Smooth muscle cell of trachea (primary cell): Measurements from ENCODE around the gene RSPH10B2. TPM values are rescaled to one million over a fixed set of nuclear protein-coding genes. Genes with fewer than 3 reads are reported as not detected.

ENCODE experiments used
- total RNA-seq: library from RNA; depleted of rRNA; stranded (reverse); fragments of >200 nt; gene quantifications from 2 replicates; pipeline ENCODE4 v1.2.1, GENCODE V29; 2014

Gene RSPH10B2
- under 0.01 and 0.66 TPM in 2 replicates for total RNA-seq

DNA sequence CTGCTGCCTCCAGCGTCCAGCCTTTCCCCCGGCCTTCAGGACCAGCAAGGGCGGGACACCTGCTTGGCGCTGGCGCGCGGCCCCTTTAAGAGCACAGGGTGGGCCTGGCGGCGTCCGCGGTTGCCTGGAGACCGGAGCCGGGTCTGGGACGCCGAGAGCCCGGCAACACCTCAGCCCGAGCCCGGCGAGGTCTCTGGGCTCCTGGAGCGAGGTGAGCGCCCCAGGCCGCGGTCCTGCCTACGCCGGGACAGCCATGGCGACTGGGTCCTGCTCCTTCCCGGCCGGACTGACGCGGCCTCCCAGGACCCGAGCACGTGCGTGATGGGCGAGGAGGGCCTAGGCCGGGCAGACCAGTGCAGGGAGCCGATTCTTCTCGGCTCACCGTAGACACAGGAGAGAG is at the start of gene RSPH10B2:
TSS of gene RSPH10B2 (plus strand) at position 140 of the 400 bp plus-strand sequence. CDS start 3,575 bp downstream, outside the sequence.

DNA sequence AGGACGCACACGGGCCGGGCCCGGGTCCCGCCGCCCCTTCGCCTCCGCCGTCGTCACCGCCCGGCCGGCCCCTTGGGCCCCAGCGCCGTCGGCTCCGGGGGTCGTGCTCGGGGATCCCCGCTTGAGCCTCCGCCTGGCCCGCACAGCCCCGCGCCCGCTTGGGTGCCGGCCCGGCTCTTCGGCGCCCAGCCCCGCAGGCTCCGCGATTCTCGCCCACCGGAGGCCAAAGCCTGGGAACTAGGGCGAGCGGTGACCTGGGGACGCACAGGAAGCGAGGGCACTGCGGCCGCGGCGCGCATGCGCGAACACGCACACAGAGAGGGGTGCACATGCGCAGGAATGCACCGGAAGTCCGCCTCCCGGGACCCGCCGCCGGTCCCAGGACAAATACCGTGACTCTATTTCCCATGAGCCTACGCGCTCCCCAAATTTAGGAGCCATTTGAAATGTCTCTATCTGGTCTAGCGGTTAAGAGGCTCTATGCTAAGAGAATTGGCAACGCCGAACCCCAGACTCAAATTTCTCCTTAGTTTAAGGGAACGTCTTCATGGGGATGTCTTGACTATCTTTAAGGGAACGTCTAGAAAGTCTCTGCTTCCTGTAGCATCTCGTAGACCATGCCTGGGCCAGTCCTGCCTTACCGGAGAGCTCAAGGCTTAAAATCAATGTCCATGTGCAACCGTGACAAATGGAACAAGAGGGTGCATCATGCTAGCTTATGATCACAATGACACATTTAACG is 47.1 kb upstream of the RSPH10B2 start, which contains the start of gene ZNF12:
TSS of gene ZNF12 (minus strand) at position 282 of the 742 bp plus-strand sequence. CDS start 1,774 bp downstream, outside the sequence.

DNA sequence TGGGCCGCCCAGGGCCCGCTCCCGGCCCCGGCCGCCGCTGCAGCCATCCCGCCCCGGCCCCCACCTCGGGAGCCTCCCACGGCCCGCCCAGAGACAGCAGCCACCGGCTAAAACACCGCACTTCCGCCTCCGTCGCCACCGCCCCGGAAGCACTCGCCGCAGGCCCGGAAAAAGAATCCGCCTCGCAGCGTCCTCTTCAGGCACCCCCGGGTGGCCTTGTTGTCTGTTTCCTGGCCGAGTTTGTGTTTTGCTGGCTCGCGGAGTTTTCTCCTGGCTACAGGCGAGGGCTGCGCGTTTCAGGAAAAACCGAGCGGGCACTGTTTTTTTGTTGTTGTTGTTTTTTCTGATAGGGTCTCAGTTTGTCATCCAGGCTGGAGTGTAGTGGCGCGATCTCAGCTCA is 72.2 kb downstream of the RSPH10B2 start, which contains the start of gene CCZ1B:
TSS of gene CCZ1B (minus strand) at position 125 of the 400 bp plus-strand sequence. CDS start at position 47, 78 bp downstream.

Other genes starting within 250 kb of the RSPH10B2 start
- gene GRID2IP, start 202.6 kb upstream of the RSPH10B2 start, total RNA-seq = 0.15 TPM in 1 of 2 replicates, not detected in the other
- 59.9 and 77.7 TPM in 2 replicates for gene ZDHHC4, start 176.6 kb upstream of the RSPH10B2 start, total RNA-seq
- gene INTS15, start 164.1 kb upstream of the RSPH10B2 start, total RNA-seq = 6.3 and 11.4 TPM in 2 replicates
- gene ZNF853, start 138.5 kb upstream of the RSPH10B2 start, total RNA-seq = 0.15 and 1.5 TPM in 2 replicates
- 14.1 and 28.6 TPM in 2 replicates for gene ZNF316, start 116.8 kb upstream of the RSPH10B2 start, total RNA-seq
- 18.9 and 19.6 TPM in 2 replicates for gene ZNF12, start 47.2 kb upstream of the RSPH10B2 start, total RNA-seq
- gene CCZ1B, start 72.2 kb downstream of the RSPH10B2 start, total RNA-seq = 19.0 and 41.2 TPM in 2 replicates